HG03060 (cell line): Measurements from ENCODE around the gene ARMC6.

Source experiments
- ATAC-seq: cut with Tn5 transposase; IDR thresholded peaks from one replicate; pipeline ENCODE4 v1.9.1; 2021; ENCODE audit warnings: low read depth, moderate number of reproducible peaks; ENCODE audit not compliant: unreplicated experiment

Gene ARMC6

GRCh38 chr19:19053508-19054314, 20.3 kb downstream of the ARMC6 start:
- no peak for ATAC-seq

- no peak for ATAC-seq
Observed at GRCh38 chr19:19054315-19054938, 21.0 kb downstream of the ARMC6 start.

- no peak for ATAC-seq
Observed at GRCh38 chr19:19054939-19055440, 21.6 kb downstream of the ARMC6 start.

GRCh38 chr19:19055701-19056100, 22.3 kb downstream of the ARMC6 start:
- no peak for ATAC-seq

GRCh38 chr19:19056636-19057275, 23.4 kb downstream of the ARMC6 start:
- ATAC-seq: no peak

- ATAC-seq: no peak
Observed at GRCh38 chr19:19057317-19057716, 23.9 kb downstream of the ARMC6 start.

GRCh38 chr19:19057720-19058119, 24.3 kb downstream of the ARMC6 start:
- ATAC-seq: no peak

GRCh38 chr19:19059018-19059836, 25.8 kb downstream of the ARMC6 start:
- no peak for ATAC-seq

GRCh38 chr19:19059837-19060611, 26.6 kb downstream of the ARMC6 start:
- ATAC-seq: no peak

- no peak for ATAC-seq
Observed at GRCh38 chr19:19061506-19061905, 28.1 kb downstream of the ARMC6 start.

- ATAC-seq: no peak
Observed at GRCh38 chr19:19062454-19063182, 29.2 kb downstream of the ARMC6 start.

GRCh38 chr19:19063183-19064097, 30.0 kb downstream of the ARMC6 start, which contains the start of gene SLC25A42:
Gene SLC25A42, plus strand, starts transcription at chr19:19063994. Its CDS starts 32,131 bp downstream, at chr19:19096125.
- ATAC-seq: peak; percentile 95

- ATAC-seq: no peak
Observed at GRCh38 chr19:19064098-19064722, 30.8 kb downstream of the ARMC6 start.

GRCh38 chr19:19064811-19065745, 31.7 kb downstream of the ARMC6 start:
- ATAC-seq: no peak

- ATAC-seq: no peak
Observed at GRCh38 chr19:19067276-19068072, 34.1 kb downstream of the ARMC6 start.
